Stimulated activated CD4-positive, alpha-beta T cell treated with anti-CD3 and anti-CD28 coated beads, TNF-alpha, amount 100 ng/mL, for 48 hours (primary cell): Measurements from ENCODE around the gene EP300.
A peak's percentile ranks its signal among the peaks of the same experiment; 100 is the strongest.

Source experiments
- DNase-seq, 3 donors: peaks; one replicate each; pipeline ENCODE4 v3.0.0-alpha.2; 2020; ENCODE audit warnings: low read depth in 3 of 3

Gene EP300

DNA sequence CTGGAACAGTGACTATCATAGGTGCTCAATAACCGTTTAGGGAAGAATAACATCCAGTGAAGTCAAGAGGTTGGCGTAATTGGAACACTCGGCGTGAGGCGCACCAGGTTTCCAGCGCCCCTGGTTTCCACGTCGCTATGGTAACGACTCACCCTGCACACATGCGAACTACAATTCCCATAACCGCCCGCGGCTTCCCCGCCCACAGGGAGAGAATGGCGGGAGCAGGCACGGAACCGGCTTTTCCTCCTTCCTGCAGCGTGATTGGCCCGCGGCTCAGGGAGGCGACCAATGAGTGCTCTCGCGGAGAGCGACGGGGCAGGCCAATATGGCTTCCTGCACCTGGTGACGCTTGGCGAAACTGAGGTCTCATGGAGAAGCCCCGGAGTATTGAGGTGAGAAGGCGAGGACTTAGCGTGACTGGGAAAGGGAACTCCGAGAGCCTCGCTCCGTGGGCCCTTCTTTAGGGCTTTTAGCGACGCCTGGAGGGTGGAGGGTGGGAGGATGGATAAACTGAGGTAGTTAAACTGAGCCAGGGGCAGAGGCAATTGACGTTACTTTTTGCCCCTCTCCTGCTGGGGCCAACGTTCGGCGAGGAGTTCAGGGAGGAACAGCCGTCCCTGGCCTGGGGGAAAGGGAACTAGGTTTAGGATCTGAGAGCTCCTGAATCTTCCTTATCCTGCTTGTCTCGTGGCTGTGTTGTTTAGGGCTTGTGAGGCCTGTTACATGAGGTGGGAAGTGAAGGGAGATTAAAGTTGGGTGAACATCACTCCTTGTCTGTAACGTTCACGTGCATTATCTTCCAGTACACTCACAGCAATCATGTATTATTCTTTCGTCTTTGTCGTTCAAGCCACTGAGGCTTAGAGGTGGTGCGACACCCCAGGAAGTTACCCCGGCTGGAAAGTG is 112.9 kb downstream of the EP300 start, which contains the start of gene L3MBTL2:
TSS of gene L3MBTL2 (plus strand) at position 321 of the 909 bp plus-strand sequence. CDS start at position 372, 51 bp downstream.
- peak; percentile 96 to 99 (median 98) for DNase-seq

DNA sequence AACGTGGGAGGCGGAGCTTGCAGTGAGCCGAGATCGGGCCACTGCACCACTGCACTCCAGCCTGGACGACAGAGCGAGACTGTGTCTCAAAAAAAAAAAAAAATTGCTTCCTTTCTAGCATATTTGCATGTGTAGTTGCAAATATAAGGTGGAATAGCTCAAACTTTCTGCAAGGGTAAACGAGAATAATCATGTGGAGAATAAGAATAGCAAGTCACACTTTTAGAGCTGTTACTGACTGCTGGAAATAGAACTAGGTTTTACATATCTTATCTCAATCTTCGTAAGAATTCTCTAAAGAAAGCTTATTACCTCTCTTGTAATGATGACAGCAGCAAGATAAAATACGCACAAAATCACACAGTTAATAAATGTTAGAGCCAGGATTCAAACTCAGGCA is 114.3 kb downstream of the EP300 start:
- DNase-seq: no peak

DNA sequence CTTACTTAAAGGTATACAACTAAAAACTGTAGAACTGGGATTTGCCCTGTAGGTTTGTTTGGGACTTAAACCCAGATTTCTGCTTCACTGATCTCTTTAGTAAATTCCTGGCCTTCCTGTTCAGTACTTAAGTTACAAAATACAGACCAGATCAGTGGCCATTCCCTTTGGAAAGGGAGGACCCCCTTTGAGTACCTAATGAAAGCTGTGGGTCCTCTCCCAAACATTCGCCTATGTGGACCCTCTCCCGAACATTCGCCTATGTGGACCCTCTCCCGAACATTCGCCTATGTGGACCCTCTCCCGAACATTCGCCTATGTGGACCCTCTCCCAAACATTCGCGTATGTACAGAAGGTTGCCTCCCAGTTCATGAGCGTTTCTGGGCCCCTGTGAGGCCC is 123.0 kb downstream of the EP300 start:
- DNase-seq: no peak

DNA sequence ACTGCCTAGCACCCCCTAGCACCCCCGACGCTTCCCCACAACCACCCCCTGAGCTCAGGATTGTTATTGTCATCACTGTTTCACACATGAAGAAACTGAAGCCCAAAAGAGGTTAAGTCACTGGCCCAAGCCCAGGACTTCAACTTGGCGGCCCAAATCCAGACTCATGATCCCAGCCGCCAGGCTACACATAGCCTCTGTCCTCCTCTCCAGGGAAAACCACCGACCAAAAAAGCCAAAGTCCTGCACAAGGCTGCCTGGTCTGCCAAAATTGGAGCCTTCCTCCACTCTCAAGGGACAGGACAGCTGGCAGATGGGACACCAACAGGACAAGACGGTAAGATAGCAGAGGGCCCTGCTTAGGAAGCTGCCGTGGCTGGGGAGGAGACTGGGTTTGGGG is 123.5 kb downstream of the EP300 start:
- DNase-seq: no peak

DNA sequence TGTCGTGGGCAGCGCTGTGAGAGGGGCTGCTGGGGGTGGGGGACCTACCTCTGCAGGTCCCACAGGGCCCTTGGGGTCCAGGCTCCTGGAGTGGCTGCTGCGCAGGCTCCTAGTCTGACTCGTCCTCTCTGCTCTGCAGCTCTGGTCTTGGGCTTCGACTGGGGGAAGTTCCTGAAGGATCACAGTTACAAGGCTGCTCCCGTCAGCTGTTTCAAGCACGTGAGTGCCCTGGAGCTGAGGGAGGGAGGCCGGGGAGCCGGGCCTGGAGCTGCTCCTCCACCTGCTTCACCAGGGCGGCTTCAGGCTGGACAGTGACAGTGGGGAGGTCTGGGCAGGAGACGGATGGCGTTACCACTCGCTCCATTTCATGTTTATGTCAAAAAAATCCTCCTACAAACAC is 124.6 kb downstream of the EP300 start:
- no peak for DNase-seq

DNA sequence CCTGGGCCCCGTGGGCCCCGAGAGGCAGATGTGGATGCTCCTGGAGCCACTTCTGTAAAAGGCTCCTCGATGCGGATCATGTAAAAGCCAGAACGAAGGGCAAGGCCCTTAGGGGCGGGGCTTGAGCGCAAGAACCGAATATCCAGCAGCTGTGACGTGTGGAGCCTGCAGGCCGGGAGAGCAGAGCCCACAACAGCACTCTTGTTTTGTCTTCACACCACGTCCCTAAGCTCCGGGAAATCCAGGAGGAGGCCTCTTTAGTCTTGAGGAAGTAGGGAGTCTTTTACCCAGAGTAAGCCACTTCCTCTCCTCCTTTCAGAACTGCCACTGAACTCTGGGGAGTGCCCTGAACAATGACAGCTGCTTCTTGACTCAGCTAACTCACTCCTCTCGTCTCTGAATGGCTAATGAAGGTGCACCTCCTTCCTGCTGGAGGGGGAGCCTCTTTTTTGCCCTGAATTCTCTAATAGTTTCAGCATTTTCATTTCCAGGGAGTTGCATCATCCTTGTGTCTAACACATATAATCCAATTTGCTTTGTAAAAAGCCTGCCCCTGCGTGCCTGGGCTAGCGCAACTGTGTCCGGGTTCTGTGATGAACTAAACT is 125.3 kb downstream of the EP300 start:
- DNase-seq: peak in 1 of 3 donors; percentile 26

DNA sequence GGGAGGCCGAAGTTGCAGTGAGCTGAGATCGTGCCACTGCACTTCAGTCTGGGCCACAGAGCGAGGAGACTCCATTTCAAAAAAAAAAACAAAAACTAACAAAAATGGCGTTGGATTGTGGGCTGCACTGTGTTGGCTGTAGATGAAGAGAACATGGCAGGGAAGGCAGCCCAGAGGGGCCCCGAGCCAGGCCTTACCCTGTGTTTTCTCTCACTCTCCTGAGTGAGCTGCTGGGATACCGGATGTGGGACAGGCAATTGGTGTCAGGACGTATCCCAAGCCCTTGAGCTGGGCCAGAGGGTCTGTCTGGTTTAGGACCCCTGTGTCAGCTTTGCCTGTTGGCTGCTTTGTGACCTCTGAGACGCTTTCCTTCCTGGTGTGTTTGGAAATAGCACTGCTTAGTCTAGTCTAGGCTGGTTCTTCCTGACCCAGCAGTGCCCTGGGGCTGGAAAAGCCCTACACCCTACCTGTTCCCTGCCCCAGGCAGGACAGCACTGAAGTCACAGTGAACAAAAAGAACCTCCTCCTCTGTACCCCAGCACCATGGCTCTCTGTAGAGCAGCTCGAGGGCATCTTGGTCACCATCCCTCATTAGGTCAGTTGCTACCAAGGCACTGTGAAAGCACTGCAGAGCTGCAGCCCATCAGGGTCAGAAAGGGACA is 130.6 kb downstream of the EP300 start:
- no peak for DNase-seq

DNA sequence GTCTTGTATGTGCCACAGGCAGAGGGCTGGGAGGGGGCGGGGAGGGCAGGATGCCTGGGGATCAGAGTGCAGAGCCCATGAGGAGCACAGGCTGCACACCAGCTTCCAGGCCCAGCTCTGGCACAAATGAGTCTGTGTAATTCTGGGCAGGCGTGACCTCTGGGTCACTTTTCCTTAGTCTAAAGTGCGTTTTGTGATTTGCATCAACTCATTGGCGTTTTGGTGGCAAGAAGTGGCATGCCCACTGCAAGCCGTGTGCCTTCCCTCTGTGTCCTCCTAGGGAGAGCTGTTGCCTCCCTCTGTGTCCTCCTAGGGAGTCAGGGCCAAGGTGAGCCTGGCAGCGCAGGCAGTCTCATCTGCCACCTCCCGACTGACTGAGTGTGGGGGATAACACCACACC is 131.1 kb downstream of the EP300 start:
- DNase-seq: no peak

DNA sequence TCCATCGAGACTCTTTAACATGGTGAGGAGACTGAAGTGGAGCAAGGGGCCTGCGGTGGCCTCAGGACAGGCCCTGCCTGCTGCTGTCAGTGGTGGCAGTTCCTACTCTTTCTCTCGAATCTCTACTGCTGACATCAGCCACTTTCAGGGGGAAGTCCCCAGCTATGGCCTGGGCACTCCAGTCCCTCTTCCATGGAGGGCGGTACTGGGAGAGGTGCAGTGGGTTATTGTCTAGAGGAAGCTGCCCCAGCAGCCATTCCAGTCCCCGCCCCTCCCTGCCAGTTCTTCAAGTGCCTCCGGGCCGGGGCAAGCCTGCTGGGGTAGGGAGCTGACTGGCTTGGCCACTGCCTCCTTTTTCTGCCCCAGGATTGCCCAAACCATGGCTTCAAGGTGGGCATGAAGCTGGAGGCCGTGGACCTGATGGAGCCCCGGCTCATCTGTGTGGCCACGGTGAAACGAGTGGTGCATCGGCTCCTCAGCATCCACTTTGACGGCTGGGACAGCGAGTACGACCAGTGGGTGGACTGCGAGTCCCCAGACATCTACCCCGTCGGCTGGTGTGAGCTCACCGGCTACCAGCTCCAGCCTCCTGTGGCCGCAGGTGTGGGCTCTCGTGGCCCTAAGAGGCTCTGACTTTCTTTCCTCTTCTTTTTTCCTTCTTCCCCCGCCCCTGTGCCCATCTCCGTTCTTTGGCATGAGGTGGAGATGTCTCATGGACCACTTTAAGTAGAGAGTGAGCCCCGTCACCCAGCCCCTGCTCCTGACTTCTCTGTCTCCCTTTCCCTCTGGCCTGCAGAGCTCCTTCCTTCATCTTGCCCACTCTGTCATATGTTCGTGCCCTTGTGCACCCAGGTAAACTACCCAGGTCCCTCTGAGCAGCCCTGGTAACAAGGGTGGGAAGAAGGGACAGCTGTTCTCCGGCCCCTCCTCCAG is 134.6 kb downstream of the EP300 start:
- DNase-seq: no peak

DNA sequence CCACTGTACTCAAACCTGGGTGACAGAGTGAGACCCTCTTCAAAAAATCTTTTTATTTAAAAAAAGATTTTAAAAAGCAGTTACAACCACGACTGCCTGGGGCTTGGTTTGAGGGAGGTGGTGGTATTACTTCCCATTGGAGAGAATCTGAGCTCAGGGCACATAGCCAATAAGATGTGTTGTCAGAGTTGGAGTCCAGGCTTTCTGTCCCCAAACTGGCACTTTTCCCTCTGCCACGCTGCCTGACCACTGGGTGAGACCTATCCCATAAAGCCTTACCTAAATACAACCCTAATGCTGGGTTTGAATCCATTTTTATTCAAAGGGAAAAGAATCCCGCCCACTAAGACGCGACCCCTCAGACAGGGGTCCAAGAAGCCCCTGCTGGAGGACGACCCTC is 136.8 kb downstream of the EP300 start:
- DNase-seq: no peak
